ENCODE results near the gene ARMH3. TPM values are rescaled to one million over a fixed set of nuclear protein-coding genes. Genes with fewer than 3 reads are reported as not detected.
A peak's percentile ranks its signal among the peaks of the same experiment; 100 is the strongest.

Gene ARMH3, protein sequence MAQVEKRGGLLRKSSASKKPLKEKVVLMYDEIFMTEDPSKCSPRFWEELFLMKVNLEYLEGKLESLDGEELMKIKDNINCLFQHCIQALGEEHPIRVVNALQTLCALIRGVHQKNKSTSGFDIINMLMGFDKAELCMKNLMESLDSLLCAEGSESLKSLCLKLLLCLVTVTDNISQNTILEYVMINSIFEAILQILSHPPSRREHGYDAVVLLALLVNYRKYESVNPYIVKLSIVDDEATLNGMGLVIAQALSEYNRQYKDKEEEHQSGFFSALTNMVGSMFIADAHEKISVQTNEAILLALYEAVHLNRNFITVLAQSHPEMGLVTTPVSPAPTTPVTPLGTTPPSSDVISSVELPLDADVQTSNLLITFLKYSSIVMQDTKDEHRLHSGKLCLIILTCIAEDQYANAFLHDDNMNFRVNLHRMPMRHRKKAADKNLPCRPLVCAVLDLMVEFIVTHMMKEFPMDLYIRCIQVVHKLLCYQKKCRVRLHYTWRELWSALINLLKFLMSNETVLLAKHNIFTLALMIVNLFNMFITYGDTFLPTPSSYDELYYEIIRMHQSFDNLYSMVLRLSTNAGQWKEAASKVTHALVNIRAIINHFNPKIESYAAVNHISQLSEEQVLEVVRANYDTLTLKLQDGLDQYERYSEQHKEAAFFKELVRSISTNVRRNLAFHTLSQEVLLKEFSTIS
- 10.0 and 11.2 TPM in 2 replicates for polyA plus RNA-seq (2013)

DNA sequence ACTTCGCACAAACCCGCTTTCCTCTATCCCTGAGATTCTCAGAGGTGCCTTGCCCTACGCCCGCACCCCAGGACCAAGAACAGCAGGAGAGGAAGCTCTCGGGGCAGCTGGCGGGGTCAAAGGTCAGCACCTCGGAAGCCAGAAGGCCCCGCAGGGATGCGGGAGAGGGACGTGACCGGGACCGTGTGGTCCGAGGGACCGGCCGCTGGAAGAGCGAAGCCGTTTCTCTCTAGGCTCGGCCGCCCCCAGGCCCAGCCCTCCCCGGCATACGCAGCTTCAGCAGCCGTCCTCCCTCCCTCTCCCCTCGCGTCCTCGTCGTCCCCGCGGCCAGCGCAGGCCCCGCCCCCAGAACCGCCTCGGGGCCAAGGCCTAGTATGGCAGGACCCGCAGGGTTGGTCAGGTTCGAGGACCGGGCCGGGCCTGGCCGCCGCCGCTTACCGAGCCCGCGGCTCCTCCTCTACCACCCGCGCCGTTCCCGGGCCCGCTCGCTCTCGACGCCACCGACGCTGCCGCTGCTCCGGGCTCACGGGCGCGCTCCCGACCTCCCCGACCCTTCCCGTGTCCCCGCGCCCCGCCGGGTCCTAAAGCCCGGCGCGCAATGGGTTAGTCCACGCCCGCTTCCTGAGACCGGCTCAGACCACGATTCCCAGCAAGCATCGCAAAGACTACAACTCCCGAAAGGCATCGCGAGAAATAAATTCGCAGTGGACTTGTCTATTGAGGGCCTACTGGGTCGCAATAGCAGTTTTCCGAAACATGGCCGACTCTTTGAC is at the start of gene ARMH3:
ARMH3 (minus strand) TSS at position 527 of the 773 bp plus-strand sequence. CDS start 16,059 bp downstream, outside the sequence.
- peak within 1 kb of the TSS; percentile 79 for H2BK120ac ChIP-seq (ENCODE audit: insufficient read depth, low read length, poor library complexity)
- peak within 1 kb of the TSS; percentile 87 for H3K9ac ChIP-seq (ENCODE audit: low read length)
- no peaks in the 10 kb centered on the region for H3K36me3 ChIP-seq (ENCODE audit: control insufficient read depth in 1 of 2, insufficient read depth in 2 of 2, low read length in 2 of 2)
- H3K27me3 ChIP-seq (ENCODE audit: insufficient read depth, low read length): no peaks in the 10 kb centered on the region
- peak within 1 kb of the TSS; percentile 94 for H2AFZ ChIP-seq (ENCODE audit: insufficient read depth, low read length, poor library complexity)
- H4K12ac ChIP-seq (ENCODE audit: low read depth, low read length): peak within 1 kb of the TSS; percentile 99
- H2BK12ac ChIP-seq (ENCODE audit: low read length): peak within 1 kb of the TSS; percentile 24
- peak within 1 kb of the TSS; percentile 87 for H3K18ac ChIP-seq (ENCODE audit: low read length)
- peak within 1 kb of the TSS; percentile 99 for H4K8ac ChIP-seq (ENCODE audit: low read depth, low read length)
- H4K91ac ChIP-seq (ENCODE audit: low read depth, low read length): peak within 1 kb of the TSS; percentile 94
- H3K79me2 ChIP-seq (ENCODE audit: control insufficient read depth, insufficient read depth, low read length, poor library complexity): peaks cover 7% of the 10 kb centered on the region
- H3K4me1 ChIP-seq (ENCODE audit: control insufficient read depth in 1 of 2, insufficient read depth in 2 of 2, low read length in 2 of 2): peaks cover 0 to 7% of the 10 kb centered on the region in 2 experiments
- peak within 1 kb of the TSS; percentile 86 for H3K14ac ChIP-seq (ENCODE audit: low read length)
- H2AK5ac ChIP-seq (ENCODE audit: low read length): peak within 1 kb of the TSS; percentile 23
- DNase-seq: peak; percentile 96 to 99
- peak within 1 kb of the TSS; percentile 67 for H3K4me2 ChIP-seq (ENCODE audit: low read length)
- H3K4me3 ChIP-seq (ENCODE audit: low read depth, low read length): peak within 1 kb of the TSS; percentile 89
- H3K23ac ChIP-seq (ENCODE audit: low read length): no peak within 1 kb of the TSS
- WGBS (ENCODE audit: extremely low coverage, insufficient coverage, insufficient read length): no CpG with 5 or more reads among the region's 79 CpGs
- peak within 1 kb of the TSS; percentile 89 for H3K27ac ChIP-seq (ENCODE audit: low read depth, low read length)
- H2BK5ac ChIP-seq (ENCODE audit: low read depth, low read length, poor library complexity): peak within 1 kb of the TSS; percentile 86
- no peaks in the 10 kb centered on the region for H3K9me3 ChIP-seq (ENCODE audit: insufficient read depth, low read depth, low read length)
- H3K4ac ChIP-seq (ENCODE audit: low read depth, low read length): peak within 1 kb of the TSS; percentile 82
- peaks cover 8% of the 10 kb centered on the region for H3K79me1 ChIP-seq (ENCODE audit: low read length)

DNA sequence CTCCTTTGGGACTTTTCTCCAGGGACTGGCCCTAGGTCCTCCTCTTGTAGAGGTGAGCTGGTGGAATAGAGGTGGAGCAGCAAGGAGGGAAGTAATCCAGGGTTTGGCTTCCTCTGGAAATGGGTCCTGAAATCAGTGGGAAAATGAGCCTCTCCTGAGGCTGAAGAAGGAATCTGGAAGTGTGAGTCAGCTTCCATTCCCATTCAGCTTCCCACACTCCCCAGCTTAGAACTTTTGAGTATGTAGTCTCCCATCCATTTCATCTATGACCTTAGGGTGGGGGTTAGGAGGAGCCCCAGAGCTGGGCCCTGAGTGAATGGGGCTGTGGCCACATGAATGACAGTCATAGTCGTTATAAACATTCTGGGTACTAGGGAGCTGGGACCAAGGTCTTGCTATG is 46.4 kb upstream of the ARMH3 start:
- H3K4ac ChIP-seq (ENCODE audit: low read depth, low read length): no peak overlapping the region
- peaks cover 17 to 28% of the 10 kb centered on the region in 2 experiments for H3K36me3 ChIP-seq (ENCODE audit: control insufficient read depth in 1 of 2, insufficient read depth in 2 of 2, low read length in 2 of 2)
- no peak overlapping the region for H2BK120ac ChIP-seq (ENCODE audit: insufficient read depth, low read length, poor library complexity)
- no peak overlapping the region for H2AK5ac ChIP-seq (ENCODE audit: low read length)
- no peak overlapping the region for H2BK12ac ChIP-seq (ENCODE audit: low read length)
- WGBS (ENCODE audit: extremely low coverage, insufficient coverage, insufficient read length): no CpG with 5 or more reads among the region's 1 CpG
- no peaks in the 10 kb centered on the region for H3K79me2 ChIP-seq (ENCODE audit: control insufficient read depth, insufficient read depth, low read length, poor library complexity)
- H3K9me3 ChIP-seq (ENCODE audit: insufficient read depth, low read depth, low read length): no peaks in the 10 kb centered on the region
- H3K14ac ChIP-seq (ENCODE audit: low read length): no peak overlapping the region
- H2AFZ ChIP-seq (ENCODE audit: insufficient read depth, low read length, poor library complexity): no peak overlapping the region
- H3K79me1 ChIP-seq (ENCODE audit: low read length): no peaks in the 10 kb centered on the region
- H3K18ac ChIP-seq (ENCODE audit: low read length): no peak overlapping the region
- no peak overlapping the region for H3K4me3 ChIP-seq (ENCODE audit: low read depth, low read length)
- no peak overlapping the region for H4K8ac ChIP-seq (ENCODE audit: low read depth, low read length)
- H3K27me3 ChIP-seq (ENCODE audit: insufficient read depth, low read length): no peaks in the 10 kb centered on the region
- no peak overlapping the region for H3K9ac ChIP-seq (ENCODE audit: low read length)
- no peaks in the 10 kb centered on the region for H3K4me1 ChIP-seq (ENCODE audit: control insufficient read depth in 1 of 2, insufficient read depth in 2 of 2, low read length in 2 of 2)
- H4K91ac ChIP-seq (ENCODE audit: low read depth, low read length): no peak overlapping the region
- no peak overlapping the region for H3K4me2 ChIP-seq (ENCODE audit: low read length)
- H4K12ac ChIP-seq (ENCODE audit: low read depth, low read length): no peak overlapping the region
- no peak overlapping the region for H3K23ac ChIP-seq (ENCODE audit: low read length)
- H2BK5ac ChIP-seq (ENCODE audit: low read depth, low read length, poor library complexity): no peak overlapping the region
- H3K27ac ChIP-seq (ENCODE audit: low read depth, low read length): no peak overlapping the region
- no peak for DNase-seq

DNA sequence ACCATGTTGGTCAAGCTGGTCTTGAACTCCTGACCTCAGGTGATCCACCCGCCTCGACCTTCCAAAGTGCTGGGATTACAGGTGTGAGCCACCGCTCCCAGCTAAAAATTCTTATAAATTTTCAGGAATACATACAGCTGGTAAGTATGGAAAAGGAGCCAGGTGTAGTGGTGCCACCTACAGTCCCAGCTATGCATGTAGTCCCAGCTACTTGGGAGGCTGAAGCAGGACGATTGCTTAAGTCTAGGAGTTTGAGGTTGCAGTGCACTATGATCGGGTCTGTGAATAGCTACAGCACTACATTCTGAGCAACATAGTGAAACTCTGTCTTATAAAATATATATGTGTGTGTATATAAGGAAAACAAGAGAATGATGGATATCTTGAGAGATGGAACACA is 45.2 kb upstream of the ARMH3 start:
- Histone ChIP-seq H2BK120ac (ENCODE audit: insufficient read depth, low read length, poor library complexity) (no peak overlapping the region), H3K27me3 (ENCODE audit: insufficient read depth, low read length) (no peaks in the 10 kb centered on the region), H4K12ac (ENCODE audit: low read depth, low read length) (no peak overlapping the region), H2AK5ac (ENCODE audit: low read length) (no peak overlapping the region), H3K23ac (ENCODE audit: low read length) (no peak overlapping the region), H3K18ac (ENCODE audit: low read length) (no peak overlapping the region), H3K4me1 (ENCODE audit: control insufficient read depth in 1 of 2, insufficient read depth in 2 of 2, low read length in 2 of 2) (no peaks in the 10 kb centered on the region), H3K4ac (ENCODE audit: low read depth, low read length) (no peak overlapping the region), H2BK5ac (ENCODE audit: low read depth, low read length, poor library complexity) (no peak overlapping the region), H2BK12ac (ENCODE audit: low read length) (no peak overlapping the region), H2AFZ (ENCODE audit: insufficient read depth, low read length, poor library complexity) (no peak overlapping the region), H3K4me3 (ENCODE audit: low read depth, low read length) (no peak overlapping the region), H3K9ac (ENCODE audit: low read length) (no peak overlapping the region), H3K79me1 (ENCODE audit: low read length) (no peaks in the 10 kb centered on the region), H4K91ac (ENCODE audit: low read depth, low read length) (no peak overlapping the region), H3K27ac (ENCODE audit: low read depth, low read length) (no peak overlapping the region), H3K36me3 (ENCODE audit: control insufficient read depth in 1 of 2, insufficient read depth in 2 of 2, low read length in 2 of 2) (peaks cover 8 to 19% of the 10 kb centered on the region in 2 experiments), H3K14ac (ENCODE audit: low read length) (no peak overlapping the region), H3K9me3 (ENCODE audit: insufficient read depth, low read depth, low read length) (no peaks in the 10 kb centered on the region), H3K4me2 (ENCODE audit: low read length) (no peak overlapping the region), H4K8ac (ENCODE audit: low read depth, low read length) (no peak overlapping the region), H3K79me2 (ENCODE audit: control insufficient read depth, insufficient read depth, low read length, poor library complexity) (no peaks in the 10 kb centered on the region)
- WGBS (ENCODE audit: extremely low coverage, insufficient coverage, insufficient read length): no CpG with 5 or more reads among the region's 5 CpGs
- peak in 1 of 2 donors; percentile 31 for DNase-seq

DNA sequence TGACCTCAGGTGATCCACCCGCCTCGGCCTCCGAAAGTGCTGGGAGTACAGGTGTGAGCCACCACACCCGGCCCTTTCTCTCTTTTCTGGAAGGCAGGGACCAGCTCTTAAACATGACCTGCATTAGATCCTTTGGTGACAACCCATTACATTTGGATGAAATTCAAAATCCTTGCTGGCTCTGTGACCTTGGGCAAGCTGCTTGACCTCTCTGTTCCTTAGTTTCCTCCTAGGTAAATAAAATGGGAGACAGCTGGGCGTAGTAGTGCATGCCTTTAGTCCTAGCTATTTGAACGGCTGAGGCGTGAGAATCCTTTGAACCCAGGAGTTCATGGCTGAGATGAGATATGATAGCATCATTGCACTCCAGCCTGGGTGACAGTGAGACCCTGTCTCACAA is 40.5 kb upstream of the ARMH3 start:
- Histone ChIP-seq H2AFZ (ENCODE audit: insufficient read depth, low read length, poor library complexity) (no peak overlapping the region), H3K14ac (ENCODE audit: low read length) (no peak overlapping the region), H3K27ac (ENCODE audit: low read depth, low read length) (no peak overlapping the region), H3K4me1 (ENCODE audit: control insufficient read depth in 1 of 2, insufficient read depth in 2 of 2, low read length in 2 of 2) (no peaks in the 10 kb centered on the region), H2AK5ac (ENCODE audit: low read length) (no peak overlapping the region), H3K79me2 (ENCODE audit: control insufficient read depth, insufficient read depth, low read length, poor library complexity) (no peaks in the 10 kb centered on the region), H3K27me3 (ENCODE audit: insufficient read depth, low read length) (no peaks in the 10 kb centered on the region), H3K79me1 (ENCODE audit: low read length) (no peaks in the 10 kb centered on the region), H2BK12ac (ENCODE audit: low read length) (no peak overlapping the region), H4K91ac (ENCODE audit: low read depth, low read length) (no peak overlapping the region), H3K4me3 (ENCODE audit: low read depth, low read length) (no peak overlapping the region), H2BK5ac (ENCODE audit: low read depth, low read length, poor library complexity) (no peak overlapping the region), H3K4me2 (ENCODE audit: low read length) (no peak overlapping the region), H4K8ac (ENCODE audit: low read depth, low read length) (no peak overlapping the region), H3K36me3 (ENCODE audit: control insufficient read depth in 1 of 2, insufficient read depth in 2 of 2, low read length in 2 of 2) (peaks cover 2 to 4% of the 10 kb centered on the region in 2 experiments), H3K18ac (ENCODE audit: low read length) (no peak overlapping the region), H3K23ac (ENCODE audit: low read length) (no peak overlapping the region), H3K9me3 (ENCODE audit: insufficient read depth, low read depth, low read length) (no peaks in the 10 kb centered on the region), H3K4ac (ENCODE audit: low read depth, low read length) (no peak overlapping the region), H4K12ac (ENCODE audit: low read depth, low read length) (no peak overlapping the region), H2BK120ac (ENCODE audit: insufficient read depth, low read length, poor library complexity) (no peak overlapping the region), H3K9ac (ENCODE audit: low read length) (no peak overlapping the region)
- WGBS (ENCODE audit: extremely low coverage, insufficient coverage, insufficient read length): no CpG with 5 or more reads among the region's 7 CpGs
- no peak for DNase-seq

Measured in trophoblast cell (in vitro differentiated cells and primary cell).